Left lung (tissue), 10 donors: ENCODE results near the gene ENDOG. TPM values are rescaled to one million over a fixed set of nuclear protein-coding genes. Genes with fewer than 3 reads are reported as not detected.

Experiments
- ATAC-seq: fragments of 200-7000 bp; cut with Tn5 transposase; one replicate; pipeline ENCODE4 v1.9.1; 2020; ENCODE audit warnings: moderate library complexity
- DNase-seq, 4 donors: peaks; one replicate each; pipeline ENCODE4 v3.0.0-alpha.2; 2013 to 2020
- H3K27ac ChIP-seq, 2 donors: fragments of 200-600 bp; sonication (generic) in 1 of 2; one replicate each; pipeline versions ENCODE4 v1.5.0 to v1.8.0; 2020 to 2021
- H3K27me3 ChIP-seq, 2 donors: fragments of 200-600 bp; sonication (generic) in 1 of 2; one replicate each; pipeline versions ENCODE4 v1.5.0 to v1.8.0; 2020 to 2021
- H3K36me3 ChIP-seq, 2 donors: fragments of 200-600 bp; sonication (generic) in 1 of 2; one replicate each; pipeline versions ENCODE4 v1.5.0 to v1.8.0; 2020 to 2021
- H3K4me1 ChIP-seq, 2 donors: fragments of 200-600 bp; one replicate each; pipeline ENCODE4 v1.8.0; 2021
- H3K4me3 ChIP-seq, 2 donors: fragments of 200-600 bp; sonication (generic) in 1 of 2; one replicate each; pipeline versions ENCODE4 v1.5.0 to v1.8.0; 2020 to 2021; ENCODE audit warnings: mild to moderate bottlenecking in 1 of 2
- H3K9me3 ChIP-seq, 2 donors: fragments of 200-600 bp; sonication (generic) in 1 of 2; one replicate each; pipeline versions ENCODE4 v1.5.0 to v1.8.0; 2020 to 2021
- intact Hi-C, 2 donors: fragments of 100-400 bp; cut with DNase I; formaldehyde crosslinking; loops; one replicate each; pipeline versions ENCODE4 v1.11.2 to v1.14.2; 2022
- polyA plus RNA-seq, 6 donors: library from polyadenylated mRNA; unstranded; fragments of 120-200 nt; gene quantifications; one replicate each; pipeline ENCODE4 v1.2.1, GENCODE V29; 2013; ENCODE audit not compliant: insufficient read length in 6 of 6
- total RNA-seq, 2 donors: library from RNA; stranded (reverse); fragmentation: NEBNext Ultra II Directional; extraction: Animal tissue kit (Norgen Biotek cat#: 25700); gene quantifications; one replicate each; pipeline ENCODE4 v1.2.1, GENCODE V29; 2021
- TF ChIP-seq, protein P1 (sequence below), 2 donors: fragments of 200-600 bp; sonication (generic) in 1 of 2; IDR thresholded peaks; one replicate each; pipeline versions ENCODE4 v1.5.0 to v1.8.0; 2021; ENCODE audit warnings: antibody characterized with exemption in 2 of 2
- donor health status: DM: no; HTN: yes; CAD: no.
- donor health status: DM: no; HTN: no; CAD: no.

Gene ENDOG
- total and polyA plus RNA-seq, 8 donors = 2.4 to 24.7 (median 6.7) TPM

DNA sequence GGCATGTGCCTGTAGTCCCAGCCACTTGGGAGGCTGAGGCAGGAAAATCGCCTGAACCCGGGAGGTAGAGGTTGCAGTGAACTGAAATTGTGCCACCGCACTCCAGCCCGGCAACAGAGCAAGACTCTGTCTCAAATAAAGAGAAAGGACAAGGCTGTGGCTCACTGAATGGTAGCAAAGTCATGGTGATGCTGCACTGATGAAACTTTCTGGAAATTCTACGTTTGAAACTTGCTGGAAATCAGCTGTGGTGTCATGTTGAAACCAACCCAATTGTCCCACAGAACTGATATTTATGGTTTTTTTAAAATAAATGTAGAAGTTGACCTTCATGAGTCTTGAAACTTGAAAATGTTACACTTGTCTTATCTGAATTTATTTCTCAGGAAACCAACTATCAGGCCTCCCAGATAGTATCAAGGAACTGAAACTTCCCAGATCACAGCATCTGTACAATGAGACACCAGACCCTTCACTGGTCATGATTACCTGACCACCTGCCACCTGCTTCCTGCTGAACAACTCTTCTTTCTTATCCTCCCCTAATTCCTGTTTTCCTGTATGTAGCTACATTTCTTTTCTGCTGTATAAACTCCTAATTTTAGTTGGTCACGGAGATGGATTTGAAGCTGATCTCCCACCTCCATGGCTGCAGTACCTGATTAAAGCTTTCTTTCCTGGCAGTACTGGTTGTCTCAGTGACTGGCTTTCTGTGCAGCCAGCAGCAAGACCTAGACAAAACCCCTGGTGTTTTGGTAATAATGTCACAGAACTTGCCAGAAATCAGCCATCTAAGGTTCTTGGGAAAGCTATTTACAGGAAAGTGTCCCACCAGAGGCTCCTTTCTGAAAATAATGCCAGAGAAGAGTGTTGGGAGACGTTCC is 36.9 kb upstream of the ENDOG start:
- peak in 1 of 4 donors; percentile 11 for DNase-seq
- H3K27ac ChIP-seq = no peak overlapping the region
- no peak for ATAC-seq
- H3K27me3 ChIP-seq = no peaks in the 10 kb centered on the region
- intact Hi-C loops = no loop called here
- no peak overlapping the region for H3K4me3 ChIP-seq
- H3K9me3 ChIP-seq = peaks cover 0 to 7% of the 10 kb centered on the region in 2 donors
- peaks cover 0 to 12% of the 10 kb centered on the region in 2 donors for H3K4me1 ChIP-seq
- TF ChIP-seq, protein P1, sequence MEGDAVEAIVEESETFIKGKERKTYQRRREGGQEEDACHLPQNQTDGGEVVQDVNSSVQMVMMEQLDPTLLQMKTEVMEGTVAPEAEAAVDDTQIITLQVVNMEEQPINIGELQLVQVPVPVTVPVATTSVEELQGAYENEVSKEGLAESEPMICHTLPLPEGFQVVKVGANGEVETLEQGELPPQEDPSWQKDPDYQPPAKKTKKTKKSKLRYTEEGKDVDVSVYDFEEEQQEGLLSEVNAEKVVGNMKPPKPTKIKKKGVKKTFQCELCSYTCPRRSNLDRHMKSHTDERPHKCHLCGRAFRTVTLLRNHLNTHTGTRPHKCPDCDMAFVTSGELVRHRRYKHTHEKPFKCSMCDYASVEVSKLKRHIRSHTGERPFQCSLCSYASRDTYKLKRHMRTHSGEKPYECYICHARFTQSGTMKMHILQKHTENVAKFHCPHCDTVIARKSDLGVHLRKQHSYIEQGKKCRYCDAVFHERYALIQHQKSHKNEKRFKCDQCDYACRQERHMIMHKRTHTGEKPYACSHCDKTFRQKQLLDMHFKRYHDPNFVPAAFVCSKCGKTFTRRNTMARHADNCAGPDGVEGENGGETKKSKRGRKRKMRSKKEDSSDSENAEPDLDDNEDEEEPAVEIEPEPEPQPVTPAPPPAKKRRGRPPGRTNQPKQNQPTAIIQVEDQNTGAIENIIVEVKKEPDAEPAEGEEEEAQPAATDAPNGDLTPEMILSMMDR (IDR thresholded peaks at IDR 0.05) = no peak
- no peaks in the 10 kb centered on the region for H3K36me3 ChIP-seq

- intact Hi-C loops = no loop called here
- Histone ChIP-seq H3K4me1 (peaks cover 0 to 18% of the 10 kb centered on the region in 2 donors), H3K36me3 (no peaks in the 10 kb centered on the region), H3K4me3 (no peak overlapping the region), H3K27ac (no peak overlapping the region), H3K27me3 (no peaks in the 10 kb centered on the region), H3K9me3 (peaks cover 0 to 7% of the 10 kb centered on the region in 2 donors)
- DNase-seq (no peak), ATAC-seq (no peak)
- TF ChIP-seq, protein P1 (IDR thresholded peaks at IDR 0.05) = no peak
Measured at GRCh38 chr9:128782669-128783068, 35.6 kb upstream of the ENDOG start.

- TF ChIP-seq, protein P1 (IDR thresholded peaks at IDR 0.05) = no peak
- no peak overlapping the region for H3K27ac ChIP-seq
- no peak for ATAC-seq
- H3K27me3 ChIP-seq = no peaks in the 10 kb centered on the region
- DNase-seq = no peak
- H3K36me3 ChIP-seq = peaks cover 0 to 3% of the 10 kb centered on the region in 2 donors
- peaks cover 0 to 7% of the 10 kb centered on the region in 2 donors for H3K9me3 ChIP-seq
- H3K4me3 ChIP-seq = no peak overlapping the region
- peaks cover 7 to 31% of the 10 kb centered on the region in 2 donors for H3K4me1 ChIP-seq
- intact Hi-C loops = no loop called here
Measured at GRCh38 chr9:128785427-128785826, 32.9 kb upstream of the ENDOG start.

DNA sequence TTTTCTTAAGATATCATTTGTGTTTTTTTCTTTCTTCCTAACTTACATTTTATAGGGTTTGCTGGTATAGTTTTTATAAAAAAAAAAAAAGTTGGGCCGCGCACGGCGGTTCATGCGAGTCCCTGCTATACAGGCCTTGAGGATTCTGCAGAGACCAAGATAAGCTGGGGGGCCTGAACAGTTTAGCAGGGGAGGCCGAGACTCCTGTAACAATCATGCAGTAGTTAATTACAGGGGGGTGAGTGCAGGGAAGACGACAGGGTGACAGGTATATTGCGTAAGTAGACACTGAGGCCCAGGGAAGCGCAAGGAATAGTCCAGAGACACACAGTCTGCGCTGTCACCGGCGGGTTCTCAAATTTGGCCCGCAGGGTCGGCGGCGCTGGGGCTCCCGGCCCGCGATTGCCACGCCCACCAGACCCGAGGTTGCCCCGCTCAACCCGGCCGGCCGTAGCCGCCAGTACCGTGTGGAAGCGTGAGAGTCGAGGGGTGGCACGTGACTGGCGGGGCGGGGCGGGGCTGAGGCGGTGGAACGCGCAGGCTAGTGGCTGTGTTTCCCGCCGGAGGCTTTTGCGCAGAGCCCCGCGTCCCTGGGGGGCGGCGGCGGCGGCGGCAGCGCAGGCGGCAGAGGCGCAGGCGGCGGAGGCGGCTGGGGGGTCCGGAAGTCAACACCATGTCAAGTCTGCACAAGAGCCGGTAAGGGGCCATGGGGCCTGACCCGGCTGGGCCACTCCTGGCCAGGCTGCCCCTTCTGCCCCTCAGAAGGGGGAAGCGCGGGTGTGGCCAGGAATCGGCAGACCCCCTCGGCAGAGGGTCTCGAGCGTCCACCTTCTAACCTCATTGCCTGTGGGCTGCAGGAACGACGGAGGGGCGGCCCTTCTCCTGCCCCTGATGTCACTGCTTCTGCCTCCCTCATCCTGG is 31.4 kb upstream of the ENDOG start, which contains the start of gene TBC1D13:
TSS of gene TBC1D13 (plus strand) at position 573 of the 921 bp plus-strand sequence. CDS start at position 674, 101 bp downstream.
- Histone ChIP-seq H3K4me3 (peak within 1 kb of the TSS; percentile 99 to 100), H3K9me3 (no peaks in the 10 kb centered on the region), H3K27ac (peak within 1 kb of the TSS; percentile 71 to 86), H3K36me3 (peaks cover 0 to 18% of the 10 kb centered on the region in 2 donors), H3K27me3 (no peaks in the 10 kb centered on the region), H3K4me1 (peaks cover 7 to 31% of the 10 kb centered on the region in 2 donors)
- peak; percentile 98 for ATAC-seq
- DNase-seq = peak; percentile 65 to 98 (median 86)
- TF ChIP-seq, protein P1 (IDR thresholded peaks at IDR 0.05) = no peak
- intact Hi-C loops = no loop called here
